Keratinocyte (primary cell): ENCODE measurements around the gene IPO13. TPM values are rescaled to one million over a fixed set of nuclear protein-coding genes. Genes with fewer than 3 reads are reported as not detected.

Source experiments
- DNase-seq: peaks from one replicate; pipeline ENCODE4 v3.0.0-alpha.2; 2011; ENCODE audit warnings: low read depth, missing footprints, low spot score
- FAIRE-seq: peaks from 2 replicates; lab custom pipeline; 2011; peaks lifted over from hg19 to GRCh38; lab: Jason Lieb, UNC
- H2AFZ ChIP-seq: 2 replicates; pipeline ENCODE4 v1.6.0; 2012; ENCODE audit warnings: low read length, control low read depth, inconsistent platforms; ENCODE audit not compliant: control insufficient read depth
- H3K27ac ChIP-seq: 2 replicates; pipeline ENCODE4 v1.5.1; 2011; ENCODE audit warnings: low read length; ENCODE audit not compliant: control insufficient read depth, insufficient read depth
- H3K27me3 ChIP-seq: 3 replicates; pipeline ENCODE4 v1.6.0; 2011; ENCODE audit warnings: low read length; ENCODE audit not compliant: control insufficient read depth, insufficient read depth; ENCODE audit errors: extremely low read depth
- H3K36me3 ChIP-seq, 2 experiments: 2 replicates in 1 of 2; 3 replicates in 1 of 2; pipeline ENCODE4 v1.5.1; 2011; ENCODE audit warnings: low read length in 2 of 2, mild to moderate bottlenecking in 1 of 2; ENCODE audit not compliant: control insufficient read depth in 2 of 2, insufficient read depth in 2 of 2; ENCODE audit errors: extremely low read depth in 1 of 2
- H3K4me1 ChIP-seq: 3 replicates; pipeline ENCODE4 v1.5.1; 2011; ENCODE audit warnings: low read length; ENCODE audit not compliant: control insufficient read depth, insufficient read depth; ENCODE audit errors: extremely low read depth
- H3K4me2 ChIP-seq: 3 replicates; pipeline ENCODE4 v1.6.0; 2011; ENCODE audit warnings: low read depth, low read length; ENCODE audit not compliant: control insufficient read depth, insufficient read depth; ENCODE audit errors: extremely low read depth
- H3K4me3 ChIP-seq, 3 experiments: fragments of 200-600 bp in 1 of 3; sonication (generic) in 1 of 3; 2 replicates in 2 of 3; 3 replicates in 1 of 3; pipeline ENCODE4 v1.5.1; 2011 to 2016; ENCODE audit warnings: low read length in 3 of 3, mild to moderate bottlenecking in 3 of 3, control low read depth in 2 of 3, inconsistent platforms in 1 of 3, low read depth in 1 of 3, mixed read lengths in 1 of 3, mixed run types in 1 of 3, moderate library complexity in 1 of 3; ENCODE audit not compliant: control insufficient read depth in 2 of 3, insufficient read depth in 2 of 3; ENCODE audit errors: extremely low read depth in 1 of 3
- H3K79me2 ChIP-seq: 2 replicates; pipeline ENCODE4 v1.6.0; 2012; ENCODE audit warnings: low read length; ENCODE audit not compliant: control insufficient read depth, insufficient read depth
- H3K9ac ChIP-seq: 3 replicates; pipeline ENCODE4 v1.6.0; 2011; ENCODE audit warnings: low read length; ENCODE audit not compliant: control insufficient read depth, insufficient read depth; ENCODE audit errors: extremely low read depth
- H3K9me1 ChIP-seq: 3 replicates; pipeline ENCODE4 v1.6.0; 2011; ENCODE audit warnings: low read length; ENCODE audit not compliant: control insufficient read depth, insufficient read depth; ENCODE audit errors: extremely low read depth
- H3K9me3 ChIP-seq: 2 replicates; pipeline ENCODE4 v1.5.1; 2012; ENCODE audit warnings: low read depth, low read length; ENCODE audit not compliant: control insufficient read depth
- H4K20me1 ChIP-seq: 3 replicates; pipeline ENCODE4 v1.6.0; 2011; ENCODE audit warnings: low read length; ENCODE audit not compliant: control insufficient read depth, insufficient read depth; ENCODE audit errors: extremely low read depth
- CTCF ChIP-seq, 3 experiments: IDR thresholded peaks in 1 of 3; conservative IDR thresholded peaks in 1 of 3; optimal IDR thresholded peaks in 1 of 3; 2 replicates in 2 of 3; 3 replicates in 1 of 3; pipeline versions ENCODE3 to v1.5.1; 2011; ENCODE audit warnings: low read length in 3 of 3, mild to moderate bottlenecking in 3 of 3, moderate library complexity in 2 of 3, control low read depth in 1 of 3, inconsistent platforms in 1 of 3; ENCODE audit not compliant: insufficient read depth in 2 of 3; ENCODE audit errors: extremely low read depth in 1 of 3
- EZH2 ChIP-seq: IDR thresholded peaks from one replicate; pipeline ENCODE4 v1.6.1; 2012; ENCODE audit warnings: inconsistent platforms, mild to moderate bottlenecking, low read length, moderate library complexity
- dilution Hi-C: fragments of 300-500 bp; cut with MboI; formaldehyde crosslinking; loops from one replicate; pipeline ENCODE4 v1.7.0; 2020; ENCODE audit warnings: low sequenced_read_pairs; ENCODE audit not compliant: extremely low pct_ligation_motif_present
- polyA plus RNA-seq, 5 experiments: library from polyadenylated mRNA; depleted of rRNA in 3 of 5; stranded (reverse) in 3 of 5; stranded (forward) in 1 of 5; unstranded in 1 of 5; fragments of >200 nt; gene quantifications; 1 replicate in 1 of 5; 2 replicates in 3 of 5; 3 replicates in 1 of 5; pipeline versions ENCODE4 v1.2.1 to v1.2.3, GENCODE V29; 2011 to 2012; ENCODE audit warnings: missing spikeins in 2 of 5, low read depth in 1 of 5, low replicate concordance in 1 of 5

The IPO13 gene
- polyA plus RNA-seq, 1 donor (not counting 4 experiments of a cell fraction or from before 2014, with no cell fraction given) = 20.7 TPM

GRCh38 chr1:43980255-43981134, 33.7 kb downstream of the IPO13 start:
- Histone ChIP-seq H3K4me2 (peak overlapping the region; percentile 83), H3K36me3 (peaks cover 32 to 41% of the 10 kb centered on the region in 2 experiments), H3K9me1 (no peaks in the 10 kb centered on the region), H3K79me2 (peaks cover 65% of the 10 kb centered on the region), H3K4me1 (peaks cover 40% of the 10 kb centered on the region), H3K27me3 (no peaks in the 10 kb centered on the region), H2AFZ (no peak overlapping the region), H3K9ac (peak overlapping the region; percentile 94), H3K4me3 (peak overlapping the region; percentile 51 to 74 (median 73)), H4K20me1 (no peaks in the 10 kb centered on the region), H3K27ac (peak overlapping the region; percentile 92), H3K9me3 (no peaks in the 10 kb centered on the region)
- dilution Hi-C loops = no loop called here
- peak; percentile 94 for FAIRE-seq
- DNase-seq = peak; percentile 92
- TF ChIP-seq EZH2 (no peak), CTCF (optimal IDR thresholded peaks at IDR 0.05 in 1 of 3, IDR thresholded peaks at IDR 0.05 in 1 of 3, conservative IDR thresholded peaks at IDR 0.05 in 1 of 3; ENCODE audit: extremely low read depth in 1 of 3, insufficient read depth in 2 of 3, low read length in 3 of 3) (no peak)

- DNase-seq = no peak
- Histone ChIP-seq H4K20me1 (no peaks in the 10 kb centered on the region), H3K4me2 (peak overlapping the region; percentile 83), H2AFZ (no peak overlapping the region), H3K9me3 (no peaks in the 10 kb centered on the region), H3K27ac (peak overlapping the region; percentile 92), H3K36me3 (peaks cover 35 to 45% of the 10 kb centered on the region in 2 experiments), H3K4me1 (peaks cover 39% of the 10 kb centered on the region), H3K9ac (peak overlapping the region; percentile 94), H3K4me3 (peak overlapping the region; percentile 46 to 74 (median 51)), H3K27me3 (no peaks in the 10 kb centered on the region), H3K9me1 (no peaks in the 10 kb centered on the region), H3K79me2 (peaks cover 59% of the 10 kb centered on the region)
- FAIRE-seq = no peak
- dilution Hi-C loops = no loop called here
- no peak for TF ChIP-seq EZH2
- TF ChIP-seq CTCF (optimal IDR thresholded peaks at IDR 0.05 in 1 of 3, IDR thresholded peaks at IDR 0.05 in 1 of 3, conservative IDR thresholded peaks at IDR 0.05 in 1 of 3; ENCODE audit: extremely low read depth in 1 of 3, insufficient read depth in 2 of 3, low read length in 3 of 3) = no peak
These were observed 34.4 kb downstream of the IPO13 start for GRCh38 chr1:43981135-43981491.
